ENCODE measurements around the gene EIF1AD. TPM values are rescaled to one million over a fixed set of nuclear protein-coding genes. Genes with fewer than 3 reads are reported as not detected.

The EIF1AD gene
- total RNA-seq, 1 donor from 2014 or later, result 22.0 TPM

GRCh38 chr11:65947133-65947532 is 54.8 kb downstream of the EIF1AD start:
- no peak for DNase-seq (ENCODE audit: low spot score in 2 of 2)
- no peak for FAIRE-seq

- FAIRE-seq (no peak), DNase-seq (ENCODE audit: low spot score in 2 of 2) (no peak)
Measured at GRCh38 chr11:65946655-65947054, 55.3 kb downstream of the EIF1AD start.

Other genes with a start within 250 kb of the EIF1AD start
- gene AP5B1, start 221.2 kb downstream of the EIF1AD start, total RNA-seq, result 4.1 TPM
- under 0.01 TPM for gene OVOL1, start 215.1 kb downstream of the EIF1AD start, total RNA-seq
- gene SNX32, start 168.2 kb downstream of the EIF1AD start, total RNA-seq, result 6.1 TPM
- gene CFL1, start 144.0 kb downstream of the EIF1AD start, total RNA-seq, result 613 TPM
- 42.8 TPM for gene MUS81, start 141.7 kb downstream of the EIF1AD start, total RNA-seq
- gene EFEMP2, start 129.4 kb downstream of the EIF1AD start, total RNA-seq, result 13.0 TPM
- not detected for gene CTSW, start 122.3 kb downstream of the EIF1AD start, total RNA-seq
- 154 TPM for gene FIBP, start 113.7 kb downstream of the EIF1AD start, total RNA-seq
- 12.2 TPM for gene CCDC85B, start 111.5 kb downstream of the EIF1AD start, total RNA-seq
- not detected for gene FOSL1, start 101.8 kb downstream of the EIF1AD start, total RNA-seq
- 11.8 TPM for gene C11orf68, start 83.1 kb downstream of the EIF1AD start, total RNA-seq
- 113 TPM for gene DRAP1, start 82.7 kb downstream of the EIF1AD start, total RNA-seq
- gene TSGA10IP, start 56.7 kb downstream of the EIF1AD start, total RNA-seq, result not detected
- 44.8 TPM for gene SART1, start 40.4 kb downstream of the EIF1AD start, total RNA-seq
- 25.3 TPM for gene BANF1, start 346 bp upstream of the EIF1AD start, total RNA-seq
- gene CST6, start 9.9 kb upstream of the EIF1AD start, total RNA-seq, result not detected
- not detected for gene CATSPER1, start 24.3 kb upstream of the EIF1AD start, total RNA-seq
- gene GAL3ST3, start 47.0 kb upstream of the EIF1AD start, total RNA-seq, result 10.6 TPM
- 90.9 TPM for gene SF3B2, start 50.2 kb upstream of the EIF1AD start, total RNA-seq
- 29.3 TPM for gene PACS1, start 68.1 kb upstream of the EIF1AD start, total RNA-seq